HG02938 (cell line): ENCODE results near the gene ADGRL3.
"Not testable (repeated sequence)": the region's sequence is repeated elsewhere in the genome, so short reads cannot be mapped to it uniquely, and the experiment has no call there.

Experiments used
- ATAC-seq: cut with Tn5 transposase; IDR thresholded peaks from one replicate; pipeline ENCODE4 v1.9.1; 2021; ENCODE audit warnings: mild to moderate bottlenecking, moderate library complexity; ENCODE audit not compliant: unreplicated experiment

ADGRL3 gene

GRCh38 chr4:61204353-61205060, 4.4 kb downstream of the ADGRL3 start:
- no peak for ATAC-seq

- ATAC-seq, result no peak
Measured at GRCh38 chr4:61205066-61205465, 4.9 kb downstream of the ADGRL3 start.

GRCh38 chr4:61207156-61207555, 7.0 kb downstream of the ADGRL3 start:
- ATAC-seq, result not testable (repeated sequence)

DNA sequence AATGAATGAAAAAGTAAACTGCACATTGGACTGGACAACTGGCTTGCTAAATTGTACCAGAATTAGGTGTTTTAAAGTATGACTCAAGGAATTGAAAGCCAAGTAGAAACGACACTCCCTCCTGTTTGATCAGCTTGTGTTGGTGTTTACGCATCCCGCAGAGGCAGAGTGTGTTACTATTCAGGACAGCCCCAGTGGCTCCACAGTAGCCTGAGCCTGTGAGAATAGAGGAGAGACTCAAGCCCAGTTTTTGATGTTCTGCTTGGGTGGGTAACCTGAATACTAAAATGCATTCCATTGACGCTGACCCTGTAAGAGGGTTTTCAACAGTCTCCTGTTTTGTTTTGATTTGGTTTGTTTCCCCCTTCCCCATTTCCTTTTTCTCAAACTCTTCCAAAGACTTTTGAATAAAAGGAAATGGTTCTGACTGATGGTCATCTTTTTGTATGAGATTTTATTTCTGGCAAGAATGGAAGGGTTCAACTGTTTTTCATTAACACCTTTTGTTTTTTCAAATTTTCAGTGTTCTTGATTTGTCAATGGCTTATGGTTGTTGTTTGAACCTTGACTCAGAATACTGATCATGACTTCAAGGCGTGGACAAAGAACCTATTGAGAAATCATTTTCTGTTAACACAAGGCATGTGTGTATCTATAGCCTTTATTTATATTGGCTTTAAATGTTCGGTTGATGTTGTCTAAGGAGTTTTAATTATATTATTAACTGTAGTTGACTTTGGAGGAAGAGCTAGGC, 10.2 kb downstream of the ADGRL3 start:
- ATAC-seq, result no peak

DNA sequence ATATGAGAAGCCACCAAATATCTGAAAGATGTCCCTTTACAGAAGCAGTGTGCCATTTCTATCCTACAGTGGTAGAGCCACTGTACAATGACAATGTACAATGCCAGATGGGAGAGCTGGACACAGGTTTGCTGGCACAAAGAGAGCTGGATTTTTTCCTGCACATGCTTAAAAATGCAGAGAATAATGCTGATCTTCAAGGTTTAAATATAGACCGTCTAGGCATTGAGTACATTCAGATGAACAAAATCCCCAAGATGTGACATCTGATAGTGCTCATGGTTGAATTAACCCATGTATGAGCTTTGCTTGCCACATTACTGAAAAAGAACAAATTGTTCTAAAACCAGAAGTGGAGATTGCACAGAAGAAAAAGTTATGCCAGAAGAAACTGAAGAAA, 11.7 kb downstream of the ADGRL3 start:
- ATAC-seq, result no peak

DNA sequence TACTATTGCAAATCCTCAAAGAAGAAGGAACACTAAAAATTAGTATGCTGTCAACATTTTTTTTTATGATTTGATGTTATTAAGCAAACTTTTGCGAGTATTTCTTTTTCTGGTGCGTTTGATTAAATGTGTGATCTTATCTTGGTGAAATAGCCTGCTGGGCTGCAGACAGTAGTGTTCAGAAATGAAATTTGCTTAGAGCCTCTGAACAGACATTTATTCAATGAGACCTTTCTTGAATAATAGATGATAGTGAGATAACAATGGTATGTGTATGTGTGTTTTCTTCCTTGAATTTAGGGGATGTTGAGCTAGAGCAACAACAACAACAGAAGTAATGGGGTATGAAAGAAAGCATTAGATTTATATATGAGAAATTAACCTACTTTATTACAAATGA, 12.7 kb downstream of the ADGRL3 start:
- no peak for ATAC-seq

DNA sequence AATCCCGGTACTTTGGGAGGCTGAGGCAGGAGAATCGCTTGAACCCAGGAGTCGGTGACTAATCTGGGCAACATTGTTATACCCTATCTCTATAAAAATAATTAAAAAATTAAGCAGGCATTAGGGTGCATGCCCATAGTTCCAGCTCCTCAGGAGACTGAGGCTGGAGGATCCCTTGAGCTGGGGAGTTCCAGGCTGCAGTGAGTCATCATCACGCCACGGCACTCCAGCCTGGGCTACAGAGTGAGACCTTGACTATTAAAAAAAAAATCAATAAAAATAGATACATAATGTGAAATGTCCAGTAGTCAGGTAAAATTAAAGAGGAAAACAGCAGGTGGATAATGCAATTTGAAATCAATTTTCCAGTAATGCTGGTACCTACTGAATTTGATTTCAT, 14.6 kb downstream of the ADGRL3 start:
- ATAC-seq, result no peak

- ATAC-seq, result no peak
Measured at GRCh38 chr4:61217222-61217621, 17.1 kb downstream of the ADGRL3 start.

GRCh38 chr4:61220556-61220955, 20.4 kb downstream of the ADGRL3 start:
- no peak for ATAC-seq

DNA sequence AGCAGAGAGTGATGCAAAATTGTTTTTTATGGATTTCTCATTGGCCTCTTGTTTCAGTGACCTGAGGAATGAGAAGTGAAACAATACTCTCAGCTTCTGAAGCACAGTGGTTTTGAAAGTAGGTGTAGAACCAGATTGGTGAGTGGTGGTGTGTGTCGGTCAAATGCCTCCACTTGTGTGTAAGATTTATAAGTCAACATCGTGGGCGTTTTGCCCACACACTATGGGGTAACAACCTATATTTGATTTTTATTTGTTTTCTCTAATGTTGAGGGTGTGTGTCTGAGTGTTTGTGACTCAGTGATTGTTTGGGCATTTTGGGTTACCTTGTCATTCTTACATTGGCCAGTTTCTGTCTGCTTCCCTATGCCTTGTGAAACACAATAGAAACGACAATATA, 23.3 kb downstream of the ADGRL3 start:
- no peak for ATAC-seq

GRCh38 chr4:61224573-61224972, 24.4 kb downstream of the ADGRL3 start:
- no peak for ATAC-seq

DNA sequence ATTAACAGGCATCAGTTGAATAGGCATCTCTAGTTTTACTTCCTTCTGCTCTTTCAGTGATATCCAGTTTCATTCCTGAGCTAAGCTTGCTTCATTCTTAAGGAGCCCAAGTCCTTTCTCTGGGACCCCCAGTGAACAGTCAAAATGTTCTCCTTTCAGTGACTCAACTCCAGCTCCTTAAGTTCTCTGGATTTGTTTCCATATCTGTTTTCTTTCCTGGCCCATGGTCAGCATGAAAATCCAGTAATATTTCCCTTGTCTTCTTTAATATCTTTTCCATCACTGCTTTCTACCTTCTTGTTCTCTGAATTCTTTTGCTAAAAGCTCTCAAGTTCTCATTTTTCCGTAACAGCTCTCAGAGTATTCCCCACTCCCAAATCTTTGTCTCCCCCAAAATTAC, 25.5 kb downstream of the ADGRL3 start:
- ATAC-seq, result no peak

- ATAC-seq, result no peak
Measured at GRCh38 chr4:61231421-61231820, 31.3 kb downstream of the ADGRL3 start.

GRCh38 chr4:61239250-61239649, 39.1 kb downstream of the ADGRL3 start:
- no peak for ATAC-seq

GRCh38 chr4:61243962-61244361, 43.8 kb downstream of the ADGRL3 start:
- no peak for ATAC-seq

GRCh38 chr4:61245069-61245714, 45.1 kb downstream of the ADGRL3 start:
- ATAC-seq, result no peak

- ATAC-seq, result no peak
Measured at GRCh38 chr4:61246034-61246433, 45.9 kb downstream of the ADGRL3 start.

DNA sequence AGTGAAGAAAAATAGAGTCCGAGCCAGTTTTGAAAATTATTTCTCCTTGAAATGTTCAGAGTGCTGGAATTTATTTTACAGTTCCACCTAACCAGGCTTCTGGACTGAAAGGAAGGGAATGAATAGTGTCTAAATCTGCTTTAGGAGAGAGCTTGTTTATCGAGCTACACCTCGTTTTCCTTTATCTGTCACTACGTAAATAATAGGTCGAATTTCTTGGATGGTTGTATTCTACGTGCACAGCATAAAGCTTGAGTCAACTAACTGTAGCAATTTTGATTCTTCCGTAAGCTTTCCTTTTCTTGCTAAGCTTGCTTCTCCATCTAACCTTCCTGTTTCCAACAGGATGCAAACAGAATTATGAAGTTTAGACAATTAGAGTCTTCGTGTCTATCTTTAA, 48.6 kb downstream of the ADGRL3 start:
- no peak for ATAC-seq

DNA sequence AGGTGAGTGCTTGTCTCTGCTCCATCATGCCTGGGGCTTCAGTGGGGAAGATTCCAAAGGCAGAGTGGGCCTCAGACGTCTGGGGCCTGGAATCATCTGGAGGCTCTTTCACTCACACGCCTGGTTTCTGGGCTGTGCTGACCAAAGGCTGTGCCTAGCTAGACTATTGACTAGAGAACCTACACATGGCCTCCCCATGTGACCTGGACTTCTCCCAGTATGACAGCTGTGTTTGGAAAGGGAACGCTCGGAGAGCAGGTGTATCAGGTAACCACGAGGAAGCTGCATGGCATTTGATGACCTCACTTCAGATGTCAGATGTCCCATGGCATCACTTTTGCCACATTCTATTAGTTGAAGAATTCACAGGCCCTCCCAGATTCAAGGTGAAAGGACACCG, 51.0 kb downstream of the ADGRL3 start:
- ATAC-seq, result no peak

DNA sequence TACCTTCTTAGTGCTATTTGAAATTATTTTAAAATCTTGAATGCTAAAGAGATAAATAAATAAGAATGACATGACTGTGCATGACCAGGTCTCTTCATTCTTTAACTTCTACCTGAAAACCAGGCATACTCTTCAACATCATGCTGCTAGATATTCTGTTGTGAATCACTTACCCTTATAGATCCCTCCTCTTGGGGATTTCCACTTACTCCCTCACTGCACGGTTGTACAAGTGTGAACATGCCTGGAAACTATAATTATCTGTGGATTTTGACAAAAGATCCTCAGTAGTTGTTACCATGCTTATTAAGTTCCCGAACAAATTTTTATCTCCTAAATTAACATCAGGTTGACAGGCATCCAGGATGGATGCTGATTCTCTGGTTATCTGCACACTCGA, 54.3 kb downstream of the ADGRL3 start:
- no peak for ATAC-seq

DNA sequence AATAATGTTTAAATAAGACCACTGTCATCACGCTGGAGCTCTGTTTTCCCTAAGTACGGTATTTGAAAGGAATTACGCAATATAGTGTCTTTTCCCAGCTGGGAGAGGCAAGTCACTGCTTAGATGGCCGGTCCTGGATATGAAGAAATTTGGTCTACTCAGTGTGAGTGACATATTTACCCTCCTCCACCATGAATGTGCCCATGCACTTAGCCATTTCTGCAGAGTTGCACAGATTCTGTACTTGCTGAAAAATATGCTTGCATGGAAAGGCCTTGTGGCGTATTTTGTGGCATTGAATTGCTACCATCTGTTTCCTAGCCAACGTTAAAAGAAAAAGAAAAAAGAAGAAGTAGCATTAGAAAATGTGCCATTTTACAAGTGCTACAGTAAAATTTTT, 73.1 kb downstream of the ADGRL3 start:
- ATAC-seq, result no peak

GRCh38 chr4:61274286-61274685, 74.2 kb downstream of the ADGRL3 start:
- no peak for ATAC-seq
